Adrenal gland (tissue), 12 donors: Measurements from ENCODE around the gene KLHL22. TPM values are rescaled to one million over a fixed set of nuclear protein-coding genes. Genes with fewer than 3 reads are reported as not detected.

Source experiments
- DNase-seq, 7 donors: peaks; one replicate each; pipeline ENCODE4 v3.0.0-alpha.2; 2019 to 2020
- H3K27ac ChIP-seq, 5 donors: fragments of 200-600 bp; sonication (generic) in 4 of 5; 1 replicate in 3 of 5; 2 replicates in 2 of 5; pipeline versions ENCODE4 v1.5.1 to v1.8.0; 2016 to 2020; ENCODE audit warnings: mild to moderate bottlenecking in 1 of 5
- H3K27me3 ChIP-seq: fragments of 200-600 bp; 2 replicates; pipeline ENCODE4 v1.8.0; 2021
- H3K36me3 ChIP-seq, 2 donors: fragments of 200-600 bp; replicated peaks in 1 of 2; 1 replicate in 1 of 2; 2 replicates in 1 of 2; pipeline versions ENCODE4 v1.5.1 to v1.8.0; 2018 to 2022
- H3K4me1 ChIP-seq, 2 donors: fragments of 200-600 bp; replicated peaks in 1 of 2; 1 replicate in 1 of 2; 2 replicates in 1 of 2; pipeline versions ENCODE4 v1.5.1 to v1.8.0; 2018 to 2021
- H3K4me3 ChIP-seq, 4 donors: fragments of 200-600 bp; sonication (generic) in 3 of 4; one replicate each; pipeline ENCODE4 v1.5.1; 2016 to 2018
- H3K9me3 ChIP-seq, 3 donors: fragments of 200-600 bp; sonication (generic) in 1 of 3; replicated peaks in 1 of 3; 1 replicate in 2 of 3; 2 replicates in 1 of 3; pipeline versions ENCODE4 v1.5.1 to v1.8.0; 2016 to 2021
- POLR2A ChIP-seq, 2 donors: fragments of 450-650 bp; IDR thresholded peaks; one replicate each; pipeline ENCODE4 v1.6.1; 2017; ENCODE audit warnings: antibody characterized with exemption in 2 of 2, mild to moderate bottlenecking in 2 of 2, moderate library complexity in 1 of 2
- WGBS, 4 donors: extraction: QIAGEN DNeasy Blood & Tissue Kit in 2 of 4; methylation state at CpG; one replicate each; pipeline versions ENCODE4 v1.1.5 to v1.1.7; 2013 to 2017; 5-methylcytosine and 5-hydroxymethylcytosine counted together
- intact Hi-C, 2 donors: fragments of 100-400 bp; cut with DNase I; formaldehyde crosslinking; loops; one replicate each; pipeline versions ENCODE4 v1.14.1 to v1.15.0; 2022 to 2023
- polyA plus RNA-seq, 3 donors: library from polyadenylated mRNA; stranded (reverse); fragments of 200-250 nt in 2 of 3; fragments of 350-450 nt in 1 of 3; fragmentation: Illumina TruSeq in 1 of 3; extraction: RNeasy Lipid Tissue Mini Kit (QIAGEN cat#74804) in 1 of 3; gene quantifications; one replicate each; pipeline ENCODE4 v1.2.3, GENCODE V29; 2013 to 2014
- total RNA-seq, 9 donors: library from RNA; depleted of rRNA in 4 of 9; stranded (reverse); fragments of >200 nt in 4 of 9; fragments of 120-200 nt in 1 of 9; fragmentation: NEBNext Ultra II Directional in 1 of 9; extraction: Animal tissue kit (Norgen Biotek cat#: 25700) in 1 of 9; gene quantifications; one replicate each; pipeline versions ENCODE4 v1.1.0 to v1.2.4, GENCODE V29; 2013 to 2023
- TF ChIP-seq, protein P1 (sequence below), 6 experiments: fragments of 450-650 bp in 4 of 6; fragments of 200-600 bp in 2 of 6; sonication (generic) in 1 of 6; IDR thresholded peaks; 1 replicate in 5 of 6; 2 replicates in 1 of 6; pipeline versions ENCODE4 v1.5.1 to v1.8.0; 2016 to 2021; ENCODE audit warnings: antibody characterized with exemption in 6 of 6, mild to moderate bottlenecking in 2 of 6, moderate library complexity in 1 of 6
- donor health status: healthy with polysubstance abuse.
- donor health status: Bipolar disorder and iron deficiency.
- donor health status: DM: yes; HTN: yes; CAD: no.
- donor health status: DM: no; HTN: no; CAD: no.
- donor health status: DM: no; HTN: no; CAD: no.
- donor health status: DM: yes; HTN: yes; CAD: no.

KLHL22 gene
- total and polyA plus RNA-seq, 12 donors: 15.3 to 38.8 (median 27.6) TPM

DNA sequence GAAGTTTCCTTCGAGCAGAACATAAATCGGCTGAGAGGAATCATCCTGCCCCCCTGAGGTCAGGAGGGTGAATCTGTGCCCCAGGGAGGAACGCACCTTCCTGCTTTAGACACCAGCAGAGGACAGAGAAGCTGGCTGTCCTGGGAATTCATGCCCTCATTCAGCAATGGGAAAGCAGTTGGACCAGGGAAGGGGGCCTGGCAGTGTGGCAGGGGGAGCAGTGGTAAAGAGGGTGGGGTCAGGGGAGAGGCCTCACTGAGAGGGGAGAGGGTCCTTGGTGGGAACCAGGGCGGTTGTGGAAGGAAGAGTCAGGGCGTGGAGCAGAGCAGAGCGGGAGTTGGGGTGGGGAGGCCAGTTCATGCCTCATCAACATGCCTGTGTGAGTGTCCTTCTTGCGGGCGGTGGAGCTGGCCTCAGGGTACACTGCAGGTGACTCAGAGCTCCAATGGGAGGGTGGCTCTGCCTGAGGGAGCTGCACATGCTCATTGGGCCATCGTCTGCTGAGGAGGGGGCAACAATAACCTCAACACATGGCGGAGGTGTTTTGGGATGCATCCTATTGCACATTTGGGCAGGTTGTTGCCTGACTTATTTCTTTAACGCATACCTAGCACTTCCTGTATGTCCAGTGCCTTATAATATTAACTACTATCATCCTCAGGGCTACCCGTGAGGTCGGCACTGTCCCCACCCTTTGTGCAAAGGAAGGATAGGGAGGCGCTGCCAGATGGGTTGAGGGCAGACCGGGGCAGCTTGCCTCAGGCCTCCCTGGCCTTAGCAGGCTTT lies 35.0 kb upstream of the KLHL22 start:
- H3K9me3 ChIP-seq: no peaks in the 10 kb centered on the region
- H3K4me1 ChIP-seq: peaks cover 41 to 57% of the 10 kb centered on the region in 2 donors
- DNase-seq: peak; percentile 75 to 91 (median 88)
- no peak overlapping the region for H3K4me3 ChIP-seq
- peak in 1 of 2 donors; percentile 73 for TF ChIP-seq POLR2A (IDR thresholded peaks at IDR 0.05)
- TF ChIP-seq, protein P1, sequence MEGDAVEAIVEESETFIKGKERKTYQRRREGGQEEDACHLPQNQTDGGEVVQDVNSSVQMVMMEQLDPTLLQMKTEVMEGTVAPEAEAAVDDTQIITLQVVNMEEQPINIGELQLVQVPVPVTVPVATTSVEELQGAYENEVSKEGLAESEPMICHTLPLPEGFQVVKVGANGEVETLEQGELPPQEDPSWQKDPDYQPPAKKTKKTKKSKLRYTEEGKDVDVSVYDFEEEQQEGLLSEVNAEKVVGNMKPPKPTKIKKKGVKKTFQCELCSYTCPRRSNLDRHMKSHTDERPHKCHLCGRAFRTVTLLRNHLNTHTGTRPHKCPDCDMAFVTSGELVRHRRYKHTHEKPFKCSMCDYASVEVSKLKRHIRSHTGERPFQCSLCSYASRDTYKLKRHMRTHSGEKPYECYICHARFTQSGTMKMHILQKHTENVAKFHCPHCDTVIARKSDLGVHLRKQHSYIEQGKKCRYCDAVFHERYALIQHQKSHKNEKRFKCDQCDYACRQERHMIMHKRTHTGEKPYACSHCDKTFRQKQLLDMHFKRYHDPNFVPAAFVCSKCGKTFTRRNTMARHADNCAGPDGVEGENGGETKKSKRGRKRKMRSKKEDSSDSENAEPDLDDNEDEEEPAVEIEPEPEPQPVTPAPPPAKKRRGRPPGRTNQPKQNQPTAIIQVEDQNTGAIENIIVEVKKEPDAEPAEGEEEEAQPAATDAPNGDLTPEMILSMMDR (IDR thresholded peaks at IDR 0.05): no peak
- H3K27ac ChIP-seq: peak overlapping the region; percentile 80 to 90 (median 86)
- intact Hi-C loops: no loop called here
- no peaks in the 10 kb centered on the region for H3K27me3 ChIP-seq
- 43 to 52% (median 47%) methylated on average over 15 of the region's 15 CpGs for WGBS, 4 donors
- H3K36me3 ChIP-seq: peaks cover 0 to 7% of the 10 kb centered on the region in 2 donors

DNA sequence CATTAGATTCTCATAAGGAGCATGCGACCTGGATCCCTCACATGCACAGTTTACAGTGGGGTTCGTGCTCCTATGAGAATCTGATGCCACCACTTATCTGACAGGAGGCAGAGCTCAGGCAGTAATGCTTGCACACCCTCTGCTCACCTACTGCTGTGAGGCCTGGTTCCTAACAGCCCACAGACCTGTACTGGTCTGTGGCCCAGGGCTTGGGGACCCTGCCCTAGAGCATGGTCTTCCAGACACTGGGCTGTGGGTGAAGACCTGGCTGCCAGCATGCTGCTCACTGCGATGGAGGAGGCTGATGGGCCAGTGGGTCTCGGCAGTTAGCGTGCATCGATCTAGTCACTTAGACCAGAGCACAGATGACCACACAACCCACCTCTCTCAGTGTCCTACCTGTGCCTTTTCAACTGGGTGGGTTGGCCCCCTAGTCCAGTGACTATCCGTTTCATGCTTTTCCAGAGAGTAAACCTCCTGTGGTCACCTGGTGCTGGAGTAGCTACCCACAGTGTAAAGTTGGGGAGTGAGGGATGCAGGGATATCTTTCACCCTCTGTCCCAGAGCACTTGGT lies 32.9 kb upstream of the KLHL22 start:
- Histone ChIP-seq H3K36me3 (peaks cover 0 to 7% of the 10 kb centered on the region in 2 donors), H3K9me3 (no peaks in the 10 kb centered on the region), H3K4me3 (no peak overlapping the region), H3K27me3 (no peaks in the 10 kb centered on the region), H3K4me1 (peaks cover 51 to 66% of the 10 kb centered on the region in 2 donors), H3K27ac (peak overlapping the region in 1 of 5 donors; percentile 13)
- WGBS, 4 donors: 93 to 97% (median 94%) methylated on average over 3 to 7 of the region's 7 CpGs
- TF ChIP-seq, protein P1 (IDR thresholded peaks at IDR 0.05): no peak
- no peak for TF ChIP-seq POLR2A (IDR thresholded peaks at IDR 0.05)
- no peak for DNase-seq
- intact Hi-C loops: no loop called here

DNA sequence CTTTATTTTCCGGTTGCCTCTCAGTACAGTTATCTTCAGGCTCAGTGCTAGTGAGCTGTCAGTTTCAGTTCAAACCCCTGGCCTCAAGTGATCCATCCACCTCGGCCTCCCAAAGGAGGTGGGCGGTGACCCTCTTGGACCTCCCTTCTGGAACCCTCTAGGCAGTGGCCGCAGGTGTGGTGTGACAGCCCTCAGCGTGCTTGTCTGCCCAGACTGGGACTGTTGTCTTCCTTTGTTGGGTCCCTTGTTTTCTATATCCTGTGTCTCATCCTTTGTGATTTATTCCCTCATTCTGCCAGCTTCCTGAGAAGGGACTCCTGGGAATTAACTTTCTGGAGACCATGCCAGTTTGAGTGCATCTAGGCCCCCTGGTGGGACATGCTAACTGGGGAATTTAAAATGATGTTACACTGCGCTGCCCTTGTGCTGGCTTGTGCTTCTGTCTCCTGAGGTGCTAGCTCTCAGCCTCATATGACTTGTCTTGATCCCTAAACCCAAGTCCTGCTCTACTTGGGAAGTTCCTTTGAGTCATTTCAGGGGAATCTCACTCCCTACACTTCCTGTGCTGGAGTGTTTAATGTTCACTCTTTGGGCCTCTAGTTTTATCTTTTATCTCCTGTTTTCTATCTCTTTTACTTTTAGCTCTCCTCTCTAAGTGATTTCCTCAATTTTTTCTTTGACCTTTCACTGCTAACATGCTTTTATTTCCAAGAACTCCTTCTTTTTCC lies 31.2 kb upstream of the KLHL22 start:
- Histone ChIP-seq H3K4me3 (no peak overlapping the region), H3K27ac (peak overlapping the region in 4 of 5 donors; percentile 3 to 52 (median 46)), H3K9me3 (no peaks in the 10 kb centered on the region), H3K36me3 (peaks cover 0 to 7% of the 10 kb centered on the region in 2 donors), H3K4me1 (peaks cover 44 to 57% of the 10 kb centered on the region in 2 donors), H3K27me3 (no peaks in the 10 kb centered on the region)
- no peak for DNase-seq
- TF ChIP-seq POLR2A (IDR thresholded peaks at IDR 0.05): no peak
- TF ChIP-seq, protein P1 (IDR thresholded peaks at IDR 0.05): no peak
- 72 to 78% (median 76%) methylated on average over 6 of the region's 6 CpGs for WGBS, 4 donors
- intact Hi-C loops: no loop called here

DNA sequence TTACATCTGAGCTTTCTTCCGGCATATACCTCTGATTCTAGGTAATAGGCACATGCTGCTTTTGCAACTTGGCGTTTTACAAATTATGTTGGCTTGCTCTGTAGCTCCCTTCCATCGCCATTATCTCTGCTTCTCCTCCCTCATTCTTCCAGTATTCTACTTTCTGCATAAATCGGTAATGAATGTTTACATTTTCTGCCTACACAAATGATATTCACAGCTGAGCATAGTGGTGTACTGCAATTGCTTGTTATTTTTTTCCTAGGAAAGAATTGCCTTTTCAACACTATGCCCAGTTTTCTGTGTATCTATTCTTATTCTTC lies 30.7 kb upstream of the KLHL22 start:
- Histone ChIP-seq H3K9me3 (no peaks in the 10 kb centered on the region), H3K4me1 (peaks cover 38 to 52% of the 10 kb centered on the region in 2 donors), H3K27me3 (no peaks in the 10 kb centered on the region), H3K36me3 (peaks cover 0 to 7% of the 10 kb centered on the region in 2 donors), H3K27ac (peak overlapping the region in 3 of 5 donors; percentile 43 to 52 (median 48)), H3K4me3 (no peak overlapping the region)
- intact Hi-C loops: no loop called here
- TF ChIP-seq POLR2A (IDR thresholded peaks at IDR 0.05): no peak
- TF ChIP-seq, protein P1 (IDR thresholded peaks at IDR 0.05): no peak
- DNase-seq: no peak
- WGBS, 4 donors: 83 to 87% (median 84%) methylated on average over 4 of the region's 4 CpGs
